ENCODE data around the gene PRSS50.

Gene PRSS50

DNA sequence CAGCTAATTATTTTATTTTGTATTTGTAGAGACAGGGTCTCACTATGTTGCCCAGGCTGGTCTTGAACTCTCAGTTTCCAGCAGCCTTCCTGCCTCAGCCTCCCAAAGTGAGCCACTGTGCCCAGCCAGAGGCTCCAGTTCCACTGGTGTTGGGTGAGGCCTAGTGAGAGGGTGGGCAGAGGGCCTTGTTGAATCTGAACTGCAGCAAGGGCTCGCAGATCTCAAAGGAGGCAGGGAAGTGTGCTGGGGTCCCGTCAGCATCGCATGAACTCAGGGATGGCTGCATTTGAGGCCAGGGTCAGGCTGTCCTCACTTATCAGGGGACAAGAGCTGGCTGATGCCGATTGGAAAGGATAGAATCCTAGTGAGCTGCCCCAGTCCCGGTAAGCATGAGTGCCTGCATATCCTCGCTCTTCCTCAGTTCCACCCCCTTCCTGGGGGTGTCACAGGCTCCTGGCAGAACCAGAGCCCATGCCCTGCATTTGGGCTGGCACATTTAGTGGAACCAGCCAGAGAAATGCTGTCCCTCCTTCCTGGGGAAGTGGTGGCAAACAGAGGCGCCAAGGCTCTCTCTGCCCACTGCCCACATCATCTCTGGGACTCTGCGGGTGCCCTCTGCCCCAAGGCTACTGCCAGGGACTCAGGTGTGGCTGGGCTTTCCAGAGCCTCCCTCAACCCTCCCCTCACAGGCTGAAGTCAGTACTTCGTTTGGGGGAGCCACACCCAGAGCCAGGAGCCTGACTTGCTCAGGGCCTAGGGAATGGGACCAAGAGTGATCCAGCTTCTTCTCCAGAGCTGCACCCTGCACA, 48.3 kb downstream of the PRSS50 start:
- no peak for DNase-seq

DNA sequence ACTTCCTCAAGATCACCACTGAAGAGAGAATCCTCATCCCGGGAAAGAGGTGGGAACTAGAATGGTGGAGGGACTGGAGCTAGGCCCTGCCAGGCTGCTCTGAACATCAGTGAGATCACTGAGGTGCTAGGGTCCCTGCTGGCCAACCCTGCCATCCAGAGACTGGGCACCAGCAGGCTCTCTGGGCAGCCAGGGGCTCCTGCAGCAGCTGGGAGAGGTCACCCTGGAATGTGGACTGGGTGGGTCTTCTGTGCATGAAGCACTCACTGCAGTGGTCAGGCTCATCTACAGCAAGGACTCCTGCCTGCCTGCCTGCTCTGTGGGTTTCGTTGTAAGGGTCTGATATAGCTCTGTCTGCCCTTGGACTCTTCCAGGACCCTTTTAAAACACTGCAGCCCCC, 49.1 kb downstream of the PRSS50 start:
- DNase-seq, result no peak

- DNase-seq, result no peak
Measured at GRCh38 chr3:46668116-46668515, 49.6 kb downstream of the PRSS50 start.

- no peak for DNase-seq
Measured at GRCh38 chr3:46667657-46668056, 50.0 kb downstream of the PRSS50 start.

GRCh38 chr3:46667061-46667621, 50.5 kb downstream of the PRSS50 start:
- DNase-seq, result no peak

GRCh38 chr3:46666453-46666845, 51.2 kb downstream of the PRSS50 start:
- DNase-seq, result no peak

GRCh38 chr3:46665763-46666452, 51.8 kb downstream of the PRSS50 start:
- DNase-seq, result no peak

DNA sequence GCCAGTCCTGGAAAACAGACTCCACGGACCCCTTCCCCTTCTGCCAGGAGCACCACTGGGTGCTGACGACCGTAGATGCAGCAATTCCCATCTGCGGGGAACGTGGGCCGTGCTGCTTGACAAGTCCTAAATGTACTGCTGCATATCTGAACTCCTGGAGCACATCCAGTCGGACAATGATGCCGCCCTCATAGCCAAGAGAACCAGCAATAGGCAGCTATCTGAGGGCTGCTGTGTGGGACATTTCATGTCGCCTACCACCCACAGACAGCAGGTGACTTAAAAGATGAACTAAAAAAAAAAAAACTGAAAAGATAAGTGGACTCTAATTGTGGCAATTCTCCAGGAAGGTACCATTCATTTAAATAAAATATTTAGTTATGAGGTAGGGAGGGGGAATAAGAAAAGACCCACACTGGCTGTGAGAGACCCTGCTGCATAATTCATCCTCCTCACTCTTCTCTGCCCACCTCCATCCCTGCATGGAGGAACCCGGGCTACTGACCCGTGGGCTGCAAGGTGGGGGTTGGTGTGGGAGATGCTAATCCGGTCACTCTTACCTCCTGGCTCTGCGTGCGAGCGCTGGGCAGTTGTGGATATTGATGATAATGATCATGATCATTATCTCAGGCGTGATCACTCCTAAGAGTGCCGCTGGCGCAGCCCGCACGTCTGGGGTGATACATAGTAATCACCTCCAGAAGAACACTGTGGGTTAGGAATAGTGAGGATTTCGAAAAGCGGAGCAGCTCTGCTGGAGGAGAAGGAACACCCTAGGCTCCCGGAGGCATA, 52.5 kb downstream of the PRSS50 start:
- no peak for DNase-seq

GRCh38 chr3:46664188-46664970, 53.3 kb downstream of the PRSS50 start:
- no peak for DNase-seq

- DNase-seq, result no peak
Measured at GRCh38 chr3:46663591-46664135, 54.0 kb downstream of the PRSS50 start.

DNA sequence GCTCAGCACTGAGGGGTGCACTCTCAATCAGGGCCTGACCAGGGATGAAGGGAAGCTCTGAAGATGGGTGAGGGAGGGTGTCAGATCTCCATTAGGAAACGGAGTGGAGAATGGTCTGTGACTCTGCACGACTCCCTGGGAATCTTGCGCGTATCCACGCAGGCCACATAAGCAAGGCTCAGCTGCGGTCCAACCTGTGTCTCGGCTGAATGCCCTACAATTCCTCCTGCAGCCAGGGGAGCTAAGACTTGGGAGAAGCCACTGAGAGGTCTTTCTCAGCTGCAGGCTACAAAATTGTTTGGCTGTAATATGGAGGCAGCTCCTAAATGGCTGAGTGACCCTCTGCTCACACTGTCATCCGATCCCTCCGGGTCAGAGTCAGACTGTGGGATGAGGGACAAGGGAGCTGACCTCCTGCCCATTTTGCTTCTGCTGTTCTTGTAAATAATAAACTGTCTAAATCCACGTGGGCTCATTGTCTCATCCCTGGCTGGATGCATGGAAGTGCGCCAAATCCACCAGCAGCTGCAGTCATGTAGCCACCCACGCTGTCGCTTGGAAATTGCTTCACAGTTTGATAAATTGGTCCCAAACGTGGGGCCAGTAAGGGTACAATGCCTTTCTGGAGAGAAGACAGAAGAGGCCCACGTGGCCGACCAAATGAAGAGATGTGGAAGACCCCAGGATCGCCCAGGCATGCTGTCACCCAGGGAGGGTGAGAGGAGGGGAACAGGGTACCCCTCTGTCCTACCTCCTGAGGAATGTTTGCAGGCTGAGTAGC, 54.7 kb downstream of the PRSS50 start:
- no peak for DNase-seq
